Natural killer cell (primary cell): ENCODE measurements around the gene DMAC2. TPM values are rescaled to one million over a fixed set of nuclear protein-coding genes. Genes with fewer than 3 reads are reported as not detected.

ENCODE experiments used
- ATAC-seq, 3 donors: fragments of 150-1000 bp in 2 of 3; fragments of 200-7000 bp in 1 of 3; cut with Tn5 transposase; 1 replicate in 1 of 3; 2 replicates in 2 of 3; pipeline ENCODE4 v1.10.0; 2021; ENCODE audit warnings: mild to moderate bottlenecking in 2 of 3, moderate library complexity in 2 of 3
- DNase-seq, 2 donors: peaks; one replicate each; pipeline versions ENCODE4 v3.0.0 to v3.0.0-alpha.2; 2013 to 2021; ENCODE audit warnings: mixed read lengths in 1 of 2
- H3K27ac ChIP-seq: one replicate; pipeline ENCODE4 v1.5.1; 2013; ENCODE audit warnings: mild to moderate bottlenecking, low read length
- H3K27me3 ChIP-seq: one replicate; pipeline ENCODE4 v1.6.1; 2013; ENCODE audit warnings: low read length; ENCODE audit not compliant: control insufficient read depth, insufficient read depth
- H3K36me3 ChIP-seq: one replicate; pipeline ENCODE4 v1.6.1; 2013; ENCODE audit warnings: low read length; ENCODE audit not compliant: control insufficient read depth, insufficient read depth
- H3K4me1 ChIP-seq: one replicate; pipeline ENCODE4 v1.6.1; 2013; ENCODE audit warnings: low read length; ENCODE audit not compliant: control insufficient read depth, insufficient read depth
- H3K4me3 ChIP-seq: one replicate; pipeline ENCODE4 v1.5.1; 2013; ENCODE audit warnings: low read length
- H3K9me3 ChIP-seq: one replicate; pipeline ENCODE4 v1.6.1; 2013; ENCODE audit warnings: low read length; ENCODE audit not compliant: control insufficient read depth, insufficient read depth
- H3K27ac Mint-ChIP-seq, 2 donors: one replicate each; pipeline ENCODE4 v1.8.0; 2022; ENCODE audit warnings: mild to moderate bottlenecking in 2 of 2, mixed read lengths in 2 of 2, moderate library complexity in 1 of 2
- H3K27me3 Mint-ChIP-seq, 2 donors: one replicate each; pipeline ENCODE4 v1.8.0; 2022; ENCODE audit warnings: low read depth in 2 of 2, mixed read lengths in 2 of 2
- H3K36me3 Mint-ChIP-seq: one replicate; pipeline ENCODE4 v1.8.0; 2022; ENCODE audit warnings: mixed read lengths
- H3K4me1 Mint-ChIP-seq, 2 donors: one replicate each; pipeline ENCODE4 v1.8.0; 2022; ENCODE audit warnings: mixed read lengths in 2 of 2
- H3K4me3 Mint-ChIP-seq: one replicate; pipeline ENCODE4 v1.8.0; 2022; ENCODE audit warnings: mild to moderate bottlenecking, moderate library complexity, mixed read lengths
- H3K9me3 Mint-ChIP-seq, 2 donors: one replicate each; pipeline ENCODE4 v1.8.0; 2022; ENCODE audit warnings: mixed read lengths in 2 of 2
- CTCF ChIP-seq: fragments of 200-600 bp; IDR thresholded peaks from one replicate; pipeline ENCODE4 v1.8.0; 2022; ENCODE audit warnings: antibody characterized with exemption
- WGBS: methylation state at CpG from one replicate; pipeline ENCODE4 v1.1.7; 2013; ENCODE audit warnings: missing lambda C conversion rate; ENCODE audit not compliant: insufficient coverage; 5-methylcytosine and 5-hydroxymethylcytosine counted together
- intact Hi-C: fragments of 100-400 bp; cut with micrococcal nuclease; formaldehyde crosslinking; loops from one replicate; pipeline ENCODE4 v1.14.2; 2022
- total RNA-seq, 4 donors: library from RNA; stranded (reverse); fragments of 120-200 nt in 1 of 4; gene quantifications; one replicate each; pipeline versions ENCODE4 v1.2.3 to v1.2.4, GENCODE V29; 2013 to 2022

The DMAC2 gene
- total RNA-seq, 3 donors from 2014 or later (not counting 1 experiment from before 2014, with no cell fraction given) = 25.4 to 32.5 (median 29.5) TPM

GRCh38 chr19:41399091-41399490 lies 40.6 kb downstream of the DMAC2 start:
- no peaks in the 10 kb centered on the region for H3K9me3 ChIP-seq
- Mint-ChIP-seq H3K9me3 (no peaks in the 10 kb centered on the region), H3K4me3 (peak overlapping the region; percentile 97), H3K36me3 (no peaks in the 10 kb centered on the region), H3K27me3 (no peaks in the 10 kb centered on the region), H3K4me1 (peaks cover 38 to 55% of the 10 kb centered on the region in 2 donors), H3K27ac (peak overlapping the region; percentile 99 to 100)
- TF ChIP-seq CTCF = no peak
- H3K4me3 ChIP-seq = no peak overlapping the region
- H3K27me3 ChIP-seq = no peaks in the 10 kb centered on the region
- no peak overlapping the region for H3K27ac ChIP-seq
- peaks cover 29% of the 10 kb centered on the region for H3K4me1 ChIP-seq
- intact Hi-C loops = no loop called here
- DNase-seq = no peak
- WGBS = 96% methylated on average over 3 of the region's 3 CpGs
- ATAC-seq = no peak
- peaks cover 7% of the 10 kb centered on the region for H3K36me3 ChIP-seq

- H3K4me1 ChIP-seq = peaks cover 29% of the 10 kb centered on the region
- Mint-ChIP-seq H3K4me1 (peaks cover 38 to 53% of the 10 kb centered on the region in 2 donors), H3K4me3 (peak overlapping the region; percentile 97), H3K27me3 (no peaks in the 10 kb centered on the region), H3K9me3 (no peaks in the 10 kb centered on the region), H3K27ac (peak overlapping the region; percentile 99 to 100), H3K36me3 (no peaks in the 10 kb centered on the region)
- no peaks in the 10 kb centered on the region for H3K27me3 ChIP-seq
- no peaks in the 10 kb centered on the region for H3K9me3 ChIP-seq
- WGBS = 66% methylated on average over 2 of the region's 3 CpGs
- intact Hi-C loops = no loop called here
- ATAC-seq = no peak
- TF ChIP-seq CTCF = no peak
- DNase-seq = no peak
- H3K27ac ChIP-seq = no peak overlapping the region
- H3K4me3 ChIP-seq = no peak overlapping the region
- peaks cover 7% of the 10 kb centered on the region for H3K36me3 ChIP-seq
Observed at GRCh38 chr19:41398598-41398997, 41.1 kb downstream of the DMAC2 start.

- 0% methylated on average over 5 of the region's 5 CpGs for WGBS
- H3K9me3 ChIP-seq = no peaks in the 10 kb centered on the region
- peaks cover 29% of the 10 kb centered on the region for H3K4me1 ChIP-seq
- H3K9me3 Mint-ChIP-seq = no peaks in the 10 kb centered on the region
- H3K4me1 Mint-ChIP-seq = peaks cover 38 to 47% of the 10 kb centered on the region in 2 donors
- no peaks in the 10 kb centered on the region for H3K27me3 ChIP-seq
- ATAC-seq = no peak
- intact Hi-C loops = no loop called here
- H3K27ac ChIP-seq = peak overlapping the region; percentile 95
- DNase-seq = no peak
- H3K36me3 Mint-ChIP-seq = no peaks in the 10 kb centered on the region
- TF ChIP-seq CTCF = no peak
- peak overlapping the region; percentile 99 to 100 for H3K27ac Mint-ChIP-seq
- peak overlapping the region; percentile 94 for H3K4me3 ChIP-seq
- H3K36me3 ChIP-seq = peaks cover 7% of the 10 kb centered on the region
- no peaks in the 10 kb centered on the region for H3K27me3 Mint-ChIP-seq
- H3K4me3 Mint-ChIP-seq = peak overlapping the region; percentile 97
Observed at GRCh38 chr19:41398050-41398418, 41.7 kb downstream of the DMAC2 start.
